Peyer's patch (tissue), 4 donors: Measurements from ENCODE around the gene ERAL1.

ENCODE experiments used
- POLR2A ChIP-seq, 2 donors: fragments of 450-650 bp; IDR thresholded peaks; one replicate each; pipeline ENCODE4 v1.5.1; 2017; ENCODE audit warnings: antibody characterized with exemption in 2 of 2, mild to moderate bottlenecking in 2 of 2, moderate library complexity in 2 of 2
- TF ChIP-seq, protein P1 (sequence below), 6 experiments: fragments of 450-650 bp in 4 of 6; fragments of 200-600 bp in 2 of 6; sonication (generic) in 1 of 6; IDR thresholded peaks; one replicate each; pipeline ENCODE4 v1.5.1; 2017 to 2019; ENCODE audit warnings: antibody characterized with exemption in 6 of 6, mild to moderate bottlenecking in 3 of 6, moderate library complexity in 1 of 6

DNA sequence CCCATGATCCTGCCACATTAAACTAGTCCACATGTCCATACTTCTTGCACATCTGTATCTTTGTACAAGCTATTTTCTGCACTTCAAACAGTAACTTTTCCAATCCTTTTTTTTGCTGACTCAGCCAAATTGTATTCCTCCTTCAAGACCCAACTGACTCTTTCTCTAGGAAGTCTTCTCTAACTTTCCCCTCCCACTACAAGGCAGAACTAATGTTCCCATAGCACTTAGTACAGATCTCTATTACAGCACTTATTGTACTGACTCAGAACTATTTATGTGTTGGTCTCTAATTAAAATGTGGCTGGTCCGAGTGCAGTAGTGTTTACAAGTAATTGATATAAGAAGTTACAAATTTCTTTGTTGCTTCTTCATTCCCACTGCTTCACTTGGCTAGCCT, 20.4 kb upstream of the ERAL1 start:
- TF ChIP-seq, protein P1, sequence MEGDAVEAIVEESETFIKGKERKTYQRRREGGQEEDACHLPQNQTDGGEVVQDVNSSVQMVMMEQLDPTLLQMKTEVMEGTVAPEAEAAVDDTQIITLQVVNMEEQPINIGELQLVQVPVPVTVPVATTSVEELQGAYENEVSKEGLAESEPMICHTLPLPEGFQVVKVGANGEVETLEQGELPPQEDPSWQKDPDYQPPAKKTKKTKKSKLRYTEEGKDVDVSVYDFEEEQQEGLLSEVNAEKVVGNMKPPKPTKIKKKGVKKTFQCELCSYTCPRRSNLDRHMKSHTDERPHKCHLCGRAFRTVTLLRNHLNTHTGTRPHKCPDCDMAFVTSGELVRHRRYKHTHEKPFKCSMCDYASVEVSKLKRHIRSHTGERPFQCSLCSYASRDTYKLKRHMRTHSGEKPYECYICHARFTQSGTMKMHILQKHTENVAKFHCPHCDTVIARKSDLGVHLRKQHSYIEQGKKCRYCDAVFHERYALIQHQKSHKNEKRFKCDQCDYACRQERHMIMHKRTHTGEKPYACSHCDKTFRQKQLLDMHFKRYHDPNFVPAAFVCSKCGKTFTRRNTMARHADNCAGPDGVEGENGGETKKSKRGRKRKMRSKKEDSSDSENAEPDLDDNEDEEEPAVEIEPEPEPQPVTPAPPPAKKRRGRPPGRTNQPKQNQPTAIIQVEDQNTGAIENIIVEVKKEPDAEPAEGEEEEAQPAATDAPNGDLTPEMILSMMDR (IDR thresholded peaks at IDR 0.05), result no peak
- no peak for TF ChIP-seq POLR2A (IDR thresholded peaks at IDR 0.05)
